ENCODE measurements around the gene SENP5.
A peak's percentile ranks its signal among the peaks of the same experiment; 100 is the strongest.
"Not testable (repeated sequence)": the region's sequence is repeated elsewhere in the genome, so short reads cannot be mapped to it uniquely, and the experiment has no call there.

The SENP5 gene

DNA sequence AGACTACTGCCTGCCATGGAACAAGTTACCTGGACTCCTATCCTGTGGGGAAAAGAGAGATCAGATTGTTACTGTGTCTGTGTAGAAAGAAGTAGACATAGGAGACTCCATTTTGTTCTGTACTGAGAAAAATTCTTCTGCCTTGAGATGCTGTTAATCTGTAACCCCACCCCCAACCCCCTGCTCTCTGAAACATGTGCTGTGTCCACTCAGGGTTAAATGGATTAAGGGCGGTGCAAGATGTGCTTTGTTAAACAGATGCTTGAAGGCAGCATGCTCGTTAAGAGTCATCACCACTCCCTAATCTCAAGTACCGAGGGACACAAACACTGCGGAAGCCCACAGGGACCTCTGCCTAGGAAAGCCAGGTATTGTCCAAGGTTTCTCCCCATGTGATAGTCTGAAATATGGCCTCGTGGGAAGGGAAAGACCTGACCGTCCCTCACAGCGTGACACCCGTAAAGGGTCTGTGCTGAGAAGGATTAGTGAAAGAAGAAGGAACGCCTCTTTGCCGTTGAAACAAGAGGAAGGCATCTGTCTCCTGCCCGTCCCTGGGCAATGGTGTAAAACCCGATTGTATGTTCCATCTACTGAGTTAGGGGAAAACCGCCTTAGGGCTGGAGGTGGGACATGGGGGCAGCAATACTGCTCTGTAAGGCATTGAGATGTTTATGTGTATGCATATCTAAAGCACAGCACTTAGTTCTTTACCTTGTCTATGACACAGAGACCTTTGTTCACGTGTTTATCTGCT is 76.5 kb downstream of the SENP5 start:
- DNase-seq: not testable (repeated sequence)

DNA sequence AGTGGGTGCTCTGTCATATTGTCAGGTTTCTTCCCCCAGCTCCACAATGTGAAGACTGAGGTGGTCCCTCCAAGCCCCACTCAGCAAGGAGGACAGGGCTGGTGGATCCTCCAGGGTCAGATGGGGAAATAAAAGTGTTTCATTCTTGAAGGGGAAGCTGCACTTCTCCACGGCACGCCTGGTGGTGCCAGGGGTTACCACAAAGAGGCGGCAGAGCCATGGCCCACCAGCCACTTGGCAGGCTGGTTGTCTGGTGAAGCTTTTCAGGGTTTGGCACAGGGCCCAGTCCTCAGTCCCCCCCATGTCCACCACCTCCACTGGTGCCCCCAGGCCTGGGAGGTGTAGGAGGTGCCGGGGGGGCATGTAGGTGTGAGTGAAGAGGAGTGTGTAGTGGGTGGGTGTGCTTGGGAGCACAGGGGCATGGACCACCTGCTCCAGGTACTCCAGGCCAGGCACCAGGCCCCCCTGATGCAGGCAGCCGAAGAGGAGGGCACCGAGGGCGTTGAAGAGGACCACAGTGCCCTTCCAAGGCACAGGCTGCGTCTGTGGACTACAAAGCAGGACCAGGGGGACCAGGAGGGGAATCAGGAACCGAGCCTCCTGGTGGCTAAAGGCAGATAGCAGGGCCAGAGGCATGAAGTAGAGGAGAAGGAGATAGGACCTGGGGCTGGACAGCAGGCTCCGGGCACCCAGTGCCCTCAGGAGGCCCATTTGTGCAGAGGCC is 79.6 kb downstream of the SENP5 start:
- no peak for DNase-seq

DNA sequence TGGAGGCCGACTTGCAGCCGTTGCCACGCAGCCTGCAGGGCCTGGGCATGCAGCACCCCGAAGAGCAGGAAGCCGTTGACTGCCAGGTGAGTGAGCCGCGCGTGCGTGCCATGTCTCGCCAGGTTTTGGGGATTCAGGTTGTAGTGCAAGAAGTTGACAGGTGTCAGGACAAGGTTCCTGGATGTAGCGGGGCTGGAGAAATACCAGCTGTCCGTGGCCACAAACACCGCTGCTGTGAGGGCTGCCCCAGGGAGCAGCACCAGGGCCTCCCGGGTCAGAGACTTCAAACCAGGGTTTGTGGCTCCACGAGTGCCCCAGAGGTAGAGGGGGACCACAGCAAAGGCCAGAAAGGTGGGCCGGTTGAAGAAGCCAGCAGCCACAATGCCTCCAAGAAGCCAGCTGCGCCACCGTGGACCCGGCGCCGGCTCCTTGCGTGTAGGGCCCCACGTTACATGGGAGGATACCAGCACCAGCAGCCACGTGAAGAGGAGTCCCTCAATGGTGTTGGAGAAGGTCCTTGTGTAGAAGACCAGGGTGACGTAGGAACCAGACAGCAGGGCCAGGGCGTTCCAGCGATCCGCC is 80.2 kb downstream of the SENP5 start:
- DNase-seq: no peak

DNA sequence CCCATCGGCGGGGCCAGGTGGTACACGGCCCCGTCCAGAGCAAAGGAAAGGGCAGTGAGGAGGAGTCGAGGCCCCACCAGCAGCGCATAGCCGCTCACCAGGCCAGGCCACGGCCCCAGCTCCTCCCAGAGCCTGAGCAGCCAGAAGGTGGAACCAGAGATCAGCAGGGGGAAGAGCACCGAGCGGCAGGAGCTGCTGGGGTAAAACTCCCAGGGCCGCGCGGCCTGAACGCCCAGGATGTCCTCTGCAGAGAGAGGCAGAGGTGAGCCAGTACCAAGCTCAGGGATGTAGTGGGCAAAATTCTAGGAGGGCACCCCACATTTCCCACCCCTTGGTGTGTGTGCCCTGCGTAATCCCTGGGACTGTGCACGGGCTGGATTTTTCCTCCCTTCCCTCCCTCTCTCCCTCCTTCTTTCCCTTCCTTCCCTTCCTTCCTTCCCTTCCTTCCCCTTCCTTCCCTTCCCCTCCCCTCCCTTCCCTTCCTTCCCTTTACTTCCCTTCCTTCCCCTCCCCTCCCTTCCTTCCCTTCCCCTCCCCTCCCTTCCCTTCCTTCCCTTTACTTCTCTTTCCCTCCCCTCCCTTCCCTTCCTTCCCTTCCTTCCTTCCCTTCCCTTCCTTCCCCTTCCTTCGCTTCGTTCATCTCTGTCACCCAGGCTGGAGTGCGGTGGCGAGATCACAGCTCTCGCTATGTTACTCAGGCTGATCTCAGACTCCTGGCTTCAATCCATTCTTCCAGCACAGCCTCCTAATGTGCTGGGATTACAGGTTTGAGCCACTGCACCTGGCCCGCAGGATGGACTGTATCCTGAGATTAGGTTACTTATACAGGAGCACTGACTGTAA is 80.9 kb downstream of the SENP5 start:
- no peak for DNase-seq

DNA sequence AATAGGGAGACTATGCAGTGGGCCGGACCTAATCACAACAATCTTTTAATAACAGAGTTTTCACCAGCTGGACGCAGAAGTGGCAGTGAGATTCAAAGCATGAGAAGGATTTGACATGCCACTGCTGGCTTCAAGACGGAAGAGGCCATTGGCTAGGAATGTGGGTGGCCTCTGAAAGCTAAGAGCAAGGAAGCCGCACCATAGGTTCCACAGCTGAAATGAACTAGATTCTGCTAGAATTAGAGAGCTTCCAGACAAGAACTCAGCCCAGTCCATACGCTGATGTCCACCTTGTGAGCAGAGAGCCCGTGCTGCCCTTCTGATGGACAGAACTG is 81.5 kb downstream of the SENP5 start:
- DNase-seq: no peak

DNA sequence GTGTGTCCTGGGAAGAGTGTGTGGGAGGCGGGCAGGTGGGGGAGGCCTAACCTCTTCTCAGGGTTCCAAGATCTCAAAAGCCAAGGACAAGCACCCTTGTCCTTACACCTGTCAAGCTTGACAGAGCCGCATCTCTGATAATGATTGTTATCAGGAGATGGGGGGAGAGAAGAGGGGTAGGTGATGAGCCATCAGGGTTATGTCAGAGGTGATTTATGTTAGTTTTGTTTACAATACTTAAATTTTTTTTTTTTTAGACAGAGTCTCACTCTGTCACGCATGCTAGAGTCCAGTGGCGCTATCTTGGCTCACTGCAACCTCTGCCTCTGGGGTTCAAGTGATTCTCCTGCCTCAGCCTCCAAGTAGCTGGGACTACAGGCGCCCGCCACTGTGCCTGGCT is 82.0 kb downstream of the SENP5 start:
- no peak for DNase-seq

DNA sequence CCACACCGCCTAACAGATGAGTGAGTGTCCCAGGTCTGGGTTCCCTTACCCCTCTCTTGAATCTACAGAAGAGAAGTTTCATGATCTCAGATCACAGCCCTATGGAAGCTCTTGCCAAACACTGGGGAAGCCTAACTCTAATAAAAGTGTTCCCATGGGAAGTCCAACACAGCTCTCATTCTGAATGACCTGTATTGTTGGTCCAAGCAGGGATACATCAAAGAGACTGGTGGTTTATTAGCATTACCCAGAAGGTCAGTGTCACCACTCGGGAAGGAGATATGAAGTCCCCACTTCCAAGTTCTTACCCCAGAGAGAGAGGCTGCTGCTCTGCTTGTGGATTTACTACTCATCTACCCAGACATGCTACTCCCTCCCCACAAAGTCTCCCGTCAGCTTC is 83.7 kb downstream of the SENP5 start:
- no peak for DNase-seq

DNA sequence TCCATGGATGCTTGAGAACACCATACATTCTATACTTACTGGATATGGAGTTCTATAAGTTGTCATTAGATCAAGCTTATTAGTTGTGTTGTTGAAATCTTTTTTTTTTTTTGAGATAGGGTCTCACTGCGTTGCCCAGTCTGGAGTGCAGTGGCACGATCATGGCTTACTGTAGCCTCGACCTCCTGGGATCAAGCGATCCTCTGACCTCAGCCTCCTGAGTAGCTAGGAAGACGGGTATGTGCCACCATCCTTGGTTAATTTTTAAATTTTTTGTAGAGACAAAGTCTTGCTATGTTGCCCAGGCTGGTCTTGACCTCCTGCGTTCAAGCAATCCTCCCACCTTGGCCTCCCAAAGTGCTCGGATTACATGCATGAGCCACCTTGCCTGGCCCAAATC is 87.1 kb downstream of the SENP5 start:
- DNase-seq: no peak

DNA sequence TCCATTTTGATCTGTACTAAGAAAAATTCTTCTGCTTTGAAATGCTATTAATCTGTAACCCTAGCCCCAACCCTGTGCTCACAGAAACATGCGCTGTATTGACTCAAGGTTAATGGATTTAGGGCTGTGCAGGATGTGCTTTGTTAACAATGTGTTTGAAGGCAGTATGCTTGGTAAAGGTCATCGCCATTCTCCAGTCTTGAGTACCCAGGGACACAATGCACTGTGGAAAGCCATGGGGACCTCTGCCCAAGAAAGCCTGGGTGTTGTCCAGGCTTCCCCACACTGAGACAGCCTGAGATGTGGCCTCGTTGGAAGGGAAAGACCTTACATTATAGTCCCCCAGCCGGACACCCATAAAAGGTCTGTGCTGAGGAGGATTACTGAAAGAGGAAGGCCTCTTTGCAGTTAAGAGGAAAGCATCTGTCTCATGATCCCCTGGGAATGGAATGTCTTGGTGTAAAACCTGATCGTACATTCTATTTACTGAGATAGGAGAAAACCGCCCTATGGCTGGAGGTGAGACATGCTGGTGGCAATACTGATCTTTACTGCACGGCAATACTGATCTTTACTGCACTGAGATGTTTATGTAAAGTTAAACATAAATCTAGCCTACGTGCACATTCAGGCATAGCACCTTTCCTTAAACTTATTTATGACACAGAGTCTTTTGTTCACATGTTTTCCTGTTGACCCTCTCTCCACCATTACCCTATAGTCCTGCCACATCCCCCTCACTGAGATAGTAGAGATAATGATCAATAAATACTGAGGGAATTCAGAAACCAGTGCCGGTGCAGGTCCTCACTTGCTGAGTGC is 94.6 kb downstream of the SENP5 start:
- DNase-seq: no peak

DNA sequence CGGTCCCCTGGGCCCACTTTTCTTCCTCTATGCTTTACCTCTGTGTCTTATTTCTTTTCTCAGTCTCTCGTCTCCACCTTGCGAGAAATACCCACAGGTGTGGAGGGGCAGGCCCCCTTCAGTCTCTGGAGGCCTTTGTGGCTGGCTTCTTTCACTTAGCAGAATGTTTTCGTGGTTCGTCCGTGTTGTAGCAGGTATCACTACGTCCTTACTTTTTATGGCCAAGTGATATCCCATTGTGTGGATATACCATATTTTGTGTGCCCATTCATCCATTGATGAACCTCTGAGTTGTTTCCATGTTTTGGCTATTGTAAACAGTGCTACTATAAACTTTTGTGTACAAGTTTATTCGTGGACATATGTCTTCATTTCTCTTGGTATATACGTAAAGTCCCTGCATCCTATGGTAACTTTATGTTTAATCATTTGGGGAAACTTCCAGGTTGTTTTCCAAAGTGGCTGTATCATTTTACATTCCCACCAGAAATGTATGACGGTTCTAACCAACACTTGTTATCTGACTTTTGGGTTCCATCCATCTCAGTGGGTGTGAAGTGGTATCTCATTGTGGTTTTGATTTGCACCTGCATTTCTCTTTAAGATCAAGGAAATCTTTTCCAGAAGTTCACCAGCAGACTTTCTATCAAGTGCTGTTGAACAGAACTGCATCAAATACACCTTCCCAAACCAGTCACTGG is 95.4 kb downstream of the SENP5 start:
- DNase-seq: no peak

DNA sequence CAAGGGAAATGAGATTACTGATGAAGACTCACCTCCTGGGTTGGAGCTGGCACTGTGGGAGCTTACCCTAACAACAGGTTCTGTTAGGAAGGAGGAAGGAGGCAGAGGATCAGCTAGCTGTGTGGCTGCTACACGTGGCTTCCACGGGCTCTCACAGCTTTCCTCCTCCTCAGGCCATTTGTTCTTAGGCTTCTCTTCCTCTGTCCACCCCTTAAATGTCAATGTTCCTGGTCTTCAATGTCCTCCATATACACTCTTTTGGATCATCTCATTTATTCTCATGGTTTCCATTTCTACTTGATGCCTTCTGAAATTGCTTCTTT is 95.9 kb downstream of the SENP5 start:
- no peak for DNase-seq

DNA sequence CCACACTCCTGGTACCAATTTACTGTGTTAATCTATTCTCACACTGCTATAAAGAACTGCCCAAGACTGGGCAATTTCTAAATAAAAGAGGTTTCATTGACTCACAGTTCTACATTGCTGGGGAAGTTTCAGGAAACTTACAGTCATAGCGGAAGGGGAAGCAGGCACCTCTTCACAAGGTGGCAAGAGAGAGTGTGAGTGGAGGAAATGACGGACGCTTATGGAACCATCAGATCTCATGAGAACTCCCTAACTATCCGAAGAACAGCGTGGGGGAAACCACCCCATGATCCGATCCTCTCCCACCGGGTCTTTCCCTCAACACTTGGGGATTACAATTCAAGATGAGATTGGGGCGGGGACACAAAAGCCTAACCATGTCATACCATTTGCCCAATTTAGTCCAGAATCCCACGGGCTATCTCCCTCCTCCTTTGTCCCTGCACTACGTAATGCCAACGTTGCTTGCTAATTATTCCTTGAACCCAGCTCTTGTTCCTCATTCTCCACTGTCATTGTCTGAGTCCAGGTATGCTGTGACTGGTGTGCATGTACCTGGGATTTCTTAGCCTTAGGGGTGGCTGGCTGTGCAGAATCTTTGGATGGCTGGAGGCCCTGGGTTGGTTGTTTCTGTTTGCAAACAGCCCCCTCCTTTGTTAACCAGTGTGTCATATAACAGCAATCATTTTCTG is 97.5 kb downstream of the SENP5 start:
- DNase-seq: no peak

DNA sequence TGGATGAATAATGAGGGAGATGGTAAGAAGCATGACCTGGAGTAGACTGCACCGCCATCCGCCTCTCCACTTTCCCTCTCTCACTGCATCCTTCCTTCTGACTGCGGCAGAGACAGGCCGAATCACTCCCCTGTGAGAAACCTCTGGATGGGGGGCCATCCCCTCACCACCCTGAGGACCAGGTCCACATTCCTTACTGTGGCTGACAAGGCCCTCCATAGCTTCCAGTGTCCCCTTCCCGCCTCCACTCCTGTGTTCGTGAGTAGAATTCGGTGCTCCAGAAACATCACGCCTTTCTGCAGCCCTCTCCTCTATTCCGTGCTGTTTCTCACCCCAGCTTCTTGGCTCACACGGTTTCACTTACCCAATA is 98.1 kb downstream of the SENP5 start:
- DNase-seq: no peak

DNA sequence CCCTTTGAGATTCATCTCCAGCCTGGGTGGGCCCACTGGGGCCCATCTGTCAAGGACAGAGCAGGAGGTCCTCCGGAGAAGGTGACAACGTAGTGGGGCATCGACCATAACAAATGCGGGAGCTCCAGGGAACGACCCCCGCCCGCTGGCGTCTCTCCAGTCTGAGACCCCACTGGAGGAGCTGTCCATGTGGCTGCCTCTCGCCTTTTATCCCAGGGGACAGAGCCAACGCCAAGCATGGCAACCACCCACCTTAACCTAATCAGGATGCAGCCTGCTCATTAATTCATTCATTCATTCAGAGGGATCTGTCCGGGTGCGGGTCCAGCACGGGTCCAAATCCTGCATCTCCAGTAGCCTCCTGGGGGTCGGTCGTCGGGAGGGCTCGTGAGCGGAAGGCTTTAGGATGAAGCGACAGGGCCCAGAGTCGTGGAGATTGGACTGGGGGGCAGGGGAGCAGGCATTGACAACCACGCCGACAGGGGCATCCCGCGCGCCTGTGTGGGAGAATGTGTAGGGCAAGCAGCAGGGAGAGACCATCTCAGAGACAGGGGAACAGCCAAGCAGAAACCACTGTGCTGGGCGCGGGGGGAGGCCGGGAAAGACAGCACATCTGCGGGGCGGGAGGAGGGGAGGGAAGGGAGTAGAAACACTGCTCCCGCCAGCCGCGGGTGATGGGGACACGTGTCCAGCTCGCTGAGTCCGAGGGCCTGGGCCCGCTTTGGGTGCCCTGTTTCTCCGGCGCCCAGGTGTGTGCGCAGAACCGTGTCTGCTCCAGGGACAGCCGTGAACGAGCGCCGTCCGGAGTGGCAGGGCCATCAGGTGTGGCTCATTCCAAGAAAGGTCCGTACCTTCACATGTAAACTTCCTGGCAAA is 99.0 kb downstream of the SENP5 start:
- DNase-seq: no peak

DNA sequence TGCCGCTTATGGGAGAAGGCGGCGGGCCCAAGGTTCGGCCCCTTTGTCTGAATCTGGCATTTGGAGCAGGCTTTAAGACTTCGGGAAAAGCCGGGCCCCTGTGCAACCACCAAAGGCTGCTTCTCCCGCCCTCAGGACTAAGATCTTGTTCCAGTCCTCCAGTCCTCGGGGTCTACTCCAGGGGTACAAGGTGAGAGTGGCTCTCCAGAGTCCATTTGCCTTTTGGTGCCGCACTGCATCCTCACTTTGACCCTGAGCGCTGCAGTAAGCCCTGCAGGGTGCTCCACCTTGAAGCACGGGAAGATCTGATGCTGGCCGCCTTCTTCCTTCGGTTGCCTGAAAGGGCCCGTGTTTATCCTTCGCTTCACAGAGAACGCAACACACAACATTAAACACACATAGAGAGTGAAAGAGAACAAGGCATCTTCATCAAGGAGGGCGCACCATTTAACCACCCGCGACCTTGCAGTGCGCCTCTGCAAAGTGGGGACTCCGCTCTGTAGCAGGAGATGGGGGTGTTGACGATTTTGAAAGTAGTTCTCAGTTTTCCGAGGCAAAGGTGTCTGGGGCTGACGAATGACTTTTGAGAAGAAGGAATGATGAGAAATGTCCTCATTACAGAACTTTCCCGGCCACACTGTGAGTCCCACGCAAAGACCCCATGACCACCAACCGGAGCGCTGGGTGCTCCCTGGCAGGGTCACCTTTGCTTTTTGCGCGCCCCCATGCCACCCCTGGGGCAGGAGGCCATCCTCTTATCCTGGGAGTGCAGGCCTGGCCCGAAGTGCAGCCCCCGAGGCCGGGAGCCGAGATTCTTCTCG is 99.9 kb downstream of the SENP5 start:
- no peak for DNase-seq

DNA sequence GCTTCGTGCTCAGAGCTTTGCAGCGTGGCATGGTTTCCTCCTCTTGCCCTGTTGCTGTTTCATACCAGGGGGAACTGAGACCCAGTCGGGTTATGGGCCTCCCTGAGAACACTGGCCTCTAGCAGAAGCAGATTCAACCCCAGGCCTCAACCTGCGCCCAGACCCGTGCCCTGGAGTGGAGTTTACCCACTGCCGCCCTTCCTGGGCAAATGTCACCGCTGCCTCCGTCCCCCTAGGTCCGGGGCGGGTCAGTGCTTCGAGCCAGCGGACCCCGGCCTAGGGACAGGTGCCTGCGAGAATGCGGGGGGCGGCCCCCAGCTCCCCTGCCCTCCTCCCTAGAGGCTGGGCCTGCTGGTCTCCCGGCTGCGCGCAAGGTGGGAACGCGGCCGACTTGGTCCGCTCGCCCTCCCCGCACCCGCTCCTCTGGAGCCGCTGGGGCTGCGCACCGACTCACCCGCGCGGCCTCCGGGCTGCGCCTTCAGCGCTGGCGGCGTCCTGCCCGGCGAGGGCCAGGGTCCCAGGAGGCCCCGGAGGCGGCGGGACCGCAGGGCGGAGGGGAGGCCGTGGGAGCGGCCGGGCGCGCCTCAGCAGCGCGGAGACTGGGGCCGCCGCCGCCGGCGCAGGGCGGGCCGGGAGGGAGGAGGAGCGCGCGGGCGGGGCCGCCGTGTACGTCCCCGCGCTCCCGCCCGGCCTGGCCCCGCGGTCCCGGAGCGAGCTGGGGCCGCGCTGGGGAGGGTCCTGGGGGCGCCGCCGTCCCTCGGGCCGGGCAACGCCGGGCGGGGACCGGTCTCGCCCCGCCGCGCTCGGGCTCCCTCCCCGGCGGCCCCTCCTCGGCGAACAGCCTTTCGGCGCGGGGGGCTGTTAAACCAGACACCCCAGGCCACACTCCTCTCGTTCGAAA is 100.8 kb downstream of the SENP5 start, which contains the start of gene PIGZ:
Gene PIGZ, minus strand, starts transcription at position 601 of the 901 bp plus-strand sequence. CDS start 16,802 bp downstream, outside the sequence.
- DNase-seq: peak; percentile 57

DNA sequence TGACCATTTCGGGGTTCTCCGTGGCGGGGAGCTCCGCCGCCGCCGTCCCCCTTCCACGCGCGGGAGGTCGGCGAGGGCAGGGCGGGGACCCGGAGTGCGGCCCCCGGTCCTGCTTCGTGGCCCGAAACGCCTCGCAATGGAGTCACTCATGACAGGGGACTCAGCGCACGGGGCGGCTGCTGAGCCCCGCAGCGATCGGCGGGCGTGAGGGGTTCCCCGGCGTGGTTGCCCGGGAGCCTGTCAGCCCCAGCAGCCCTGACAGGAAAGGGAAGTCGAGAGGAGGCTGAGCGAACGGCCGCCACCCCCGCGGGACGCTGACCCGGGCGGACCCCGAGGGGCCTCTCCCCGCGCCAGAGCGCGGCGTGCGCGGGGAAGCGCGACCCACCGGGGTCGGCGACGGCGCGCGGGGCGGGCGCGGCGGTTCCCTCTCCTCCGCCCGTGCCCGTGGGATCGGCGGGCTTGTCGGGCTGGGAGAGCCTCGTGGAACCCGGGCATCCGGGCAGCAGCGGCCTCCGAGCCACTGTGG is 101.5 kb downstream of the SENP5 start:
- DNase-seq: peak; percentile 54

All from CD4-positive, alpha-beta T cell treated with Interleukin-17A for 4 hours (primary cell).